HG02870 (cell line): ENCODE measurements around the gene ZNF732.
"Not testable (repeated sequence)": the region's sequence is repeated elsewhere in the genome, so short reads cannot be mapped to it uniquely, and the experiment has no call there.

ENCODE experiments used
- ATAC-seq: cut with Tn5 transposase; IDR thresholded peaks from one replicate; pipeline ENCODE4 v1.9.1; 2021; ENCODE audit warnings: mild to moderate bottlenecking, moderate library complexity; ENCODE audit not compliant: unreplicated experiment

Gene ZNF732

GRCh38 chr4:253936-254756 is 51.1 kb downstream of the ZNF732 start:
- no peak for ATAC-seq

- ATAC-seq, result no peak
Observed at GRCh38 chr4:252065-252601, 53.1 kb downstream of the ZNF732 start.

- ATAC-seq, result no peak
Observed at GRCh38 chr4:244471-244870, 60.8 kb downstream of the ZNF732 start.

GRCh38 chr4:243426-243825 is 61.8 kb downstream of the ZNF732 start:
- no peak for ATAC-seq

GRCh38 chr4:242121-242848 is 63.0 kb downstream of the ZNF732 start:
- no peak for ATAC-seq

GRCh38 chr4:241411-241810 is 63.9 kb downstream of the ZNF732 start:
- not testable (repeated sequence) for ATAC-seq

- no peak for ATAC-seq
Observed at GRCh38 chr4:236028-236427, 69.2 kb downstream of the ZNF732 start.

GRCh38 chr4:234178-234577 is 71.1 kb downstream of the ZNF732 start:
- no peak for ATAC-seq

GRCh38 chr4:223913-224497 is 81.3 kb downstream of the ZNF732 start:
- no peak for ATAC-seq
